Esophagus muscularis mucosa (tissue), 4 donors: Measurements from ENCODE around the gene TCF7L2. TPM values are rescaled to one million over a fixed set of nuclear protein-coding genes. Genes with fewer than 3 reads are reported as not detected.

Experiments used
- DNase-seq: peaks from one replicate; pipeline ENCODE4 v3.0.0-alpha.2; 2017; ENCODE audit errors: extremely low spot score
- H3K27ac ChIP-seq, 4 donors: fragments of 200-600 bp; sonication (generic); replicated peaks in 1 of 4; 1 replicate in 3 of 4; 2 replicates in 1 of 4; pipeline ENCODE4 v1.5.1; 2016 to 2019; ENCODE audit warnings: mild to moderate bottlenecking in 1 of 4
- H3K27me3 ChIP-seq, 4 donors: fragments of 200-600 bp; sonication (generic); one replicate each; pipeline versions ENCODE4 v1.5.1 to v1.6.0; 2016 to 2019
- H3K36me3 ChIP-seq, 4 donors: fragments of 200-600 bp; sonication (generic); one replicate each; pipeline ENCODE4 v1.5.1; 2016 to 2019
- H3K4me1 ChIP-seq, 4 donors: fragments of 200-600 bp; sonication (generic); one replicate each; pipeline ENCODE4 v1.5.1; 2016 to 2019
- H3K4me3 ChIP-seq, 4 donors: fragments of 200-600 bp; sonication (generic); 1 replicate in 2 of 4; 2 replicates in 2 of 4; pipeline ENCODE4 v1.5.1; 2016 to 2019; ENCODE audit warnings: mild to moderate bottlenecking in 4 of 4, moderate library complexity in 1 of 4
- H3K9me3 ChIP-seq, 4 donors: fragments of 200-600 bp; sonication (generic); 1 replicate in 3 of 4; 2 replicates in 1 of 4; pipeline ENCODE4 v1.5.1; 2016 to 2019
- EP300 ChIP-seq: sonication (generic); formaldehyde crosslinking; IDR thresholded peaks from one replicate; pipeline ENCODE4 v1.6.1; 2017; ENCODE audit warnings: antibody characterized with exemption
- POLR2A ChIP-seq: fragments of 450-650 bp; IDR thresholded peaks from one replicate; pipeline ENCODE4 v1.6.1; 2017; ENCODE audit warnings: antibody characterized with exemption, moderate library complexity, mild to moderate bottlenecking, low read depth
- POLR2AphosphoS5 ChIP-seq, 2 donors: sonication (generic); formaldehyde crosslinking; IDR thresholded peaks; one replicate each; pipeline ENCODE4 v1.6.1; 2017; ENCODE audit warnings: antibody characterized with exemption in 2 of 2
- WGBS: methylation state at CpG from one replicate; pipeline ENCODE4 v1.1.5; 2018; 5-methylcytosine and 5-hydroxymethylcytosine counted together
- intact Hi-C: fragments of 100-400 bp; cut with DNase I; formaldehyde crosslinking; loops from one replicate; pipeline ENCODE4 v1.15.1; 2023
- total RNA-seq, 4 donors: library from RNA; depleted of rRNA; stranded (reverse); fragments of >200 nt; gene quantifications; one replicate each; pipeline versions ENCODE4 v1.1.0 to v1.2.1, GENCODE V29; 2016
- TF ChIP-seq, protein P1 (sequence below), 3 experiments: fragments of 200-600 bp in 2 of 3; fragments of 450-650 bp in 1 of 3; sonication (generic) in 2 of 3; IDR thresholded peaks; one replicate each; pipeline ENCODE4 v1.5.1; 2017 to 2019; ENCODE audit warnings: antibody characterized with exemption in 3 of 3, mild to moderate bottlenecking in 2 of 3, moderate library complexity in 1 of 3

Gene TCF7L2
- total RNA-seq, 4 donors from 2014 or later: 7.8 to 24.1 (median 19.2) TPM

DNA sequence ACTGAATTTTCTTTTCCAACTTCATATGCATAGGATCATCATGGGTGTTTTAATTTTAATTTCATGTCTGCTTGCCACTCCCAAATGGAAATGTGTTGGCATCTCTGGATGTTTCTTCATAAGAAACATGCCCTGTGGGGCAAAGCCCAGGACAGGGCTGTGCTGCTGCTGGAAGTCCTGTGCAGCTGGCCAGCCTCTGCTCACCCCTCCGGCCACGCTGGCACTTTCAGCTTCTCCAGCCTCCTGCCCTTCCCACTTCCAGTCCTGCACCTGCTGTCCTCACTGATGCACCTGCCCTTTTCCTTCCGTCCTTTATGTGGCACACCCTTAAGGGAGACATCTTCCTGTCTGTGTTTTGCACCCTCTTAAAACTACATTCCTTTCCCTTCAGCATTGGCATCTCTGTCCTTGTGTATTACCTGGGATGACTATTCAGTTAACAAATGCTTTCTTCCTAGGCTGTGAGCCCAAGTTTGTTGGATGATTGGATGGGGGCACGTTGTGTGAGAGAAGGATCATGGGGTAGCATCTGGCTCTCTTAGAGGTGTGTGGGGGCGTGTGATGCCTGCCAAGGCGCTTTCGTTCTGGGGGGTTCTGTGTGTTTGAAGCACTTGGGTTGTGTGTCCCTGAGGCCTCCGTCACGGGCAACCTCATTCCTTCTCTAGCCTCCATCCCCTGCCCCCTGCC is 56.8 kb downstream of the TCF7L2 start:
- intact Hi-C loops: no loop called here
- no peak overlapping the region for H3K4me3 ChIP-seq
- TF ChIP-seq, protein P1, sequence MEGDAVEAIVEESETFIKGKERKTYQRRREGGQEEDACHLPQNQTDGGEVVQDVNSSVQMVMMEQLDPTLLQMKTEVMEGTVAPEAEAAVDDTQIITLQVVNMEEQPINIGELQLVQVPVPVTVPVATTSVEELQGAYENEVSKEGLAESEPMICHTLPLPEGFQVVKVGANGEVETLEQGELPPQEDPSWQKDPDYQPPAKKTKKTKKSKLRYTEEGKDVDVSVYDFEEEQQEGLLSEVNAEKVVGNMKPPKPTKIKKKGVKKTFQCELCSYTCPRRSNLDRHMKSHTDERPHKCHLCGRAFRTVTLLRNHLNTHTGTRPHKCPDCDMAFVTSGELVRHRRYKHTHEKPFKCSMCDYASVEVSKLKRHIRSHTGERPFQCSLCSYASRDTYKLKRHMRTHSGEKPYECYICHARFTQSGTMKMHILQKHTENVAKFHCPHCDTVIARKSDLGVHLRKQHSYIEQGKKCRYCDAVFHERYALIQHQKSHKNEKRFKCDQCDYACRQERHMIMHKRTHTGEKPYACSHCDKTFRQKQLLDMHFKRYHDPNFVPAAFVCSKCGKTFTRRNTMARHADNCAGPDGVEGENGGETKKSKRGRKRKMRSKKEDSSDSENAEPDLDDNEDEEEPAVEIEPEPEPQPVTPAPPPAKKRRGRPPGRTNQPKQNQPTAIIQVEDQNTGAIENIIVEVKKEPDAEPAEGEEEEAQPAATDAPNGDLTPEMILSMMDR (IDR thresholded peaks at IDR 0.05): no peak
- TF ChIP-seq POLR2A (no peak), POLR2AphosphoS5 (IDR thresholded peaks at IDR 0.05) (no peak), EP300 (no peak)
- no peaks in the 10 kb centered on the region for H3K36me3 ChIP-seq
- WGBS: 76% methylated on average over 9 of the region's 9 CpGs
- DNase-seq: no peak
- H3K9me3 ChIP-seq: no peaks in the 10 kb centered on the region
- peak overlapping the region in 1 of 4 donors; percentile 3 for H3K27ac ChIP-seq
- no peaks in the 10 kb centered on the region for H3K27me3 ChIP-seq
- H3K4me1 ChIP-seq: peaks cover 35 to 62% (median 52%) of the 10 kb centered on the region in 4 donors

DNA sequence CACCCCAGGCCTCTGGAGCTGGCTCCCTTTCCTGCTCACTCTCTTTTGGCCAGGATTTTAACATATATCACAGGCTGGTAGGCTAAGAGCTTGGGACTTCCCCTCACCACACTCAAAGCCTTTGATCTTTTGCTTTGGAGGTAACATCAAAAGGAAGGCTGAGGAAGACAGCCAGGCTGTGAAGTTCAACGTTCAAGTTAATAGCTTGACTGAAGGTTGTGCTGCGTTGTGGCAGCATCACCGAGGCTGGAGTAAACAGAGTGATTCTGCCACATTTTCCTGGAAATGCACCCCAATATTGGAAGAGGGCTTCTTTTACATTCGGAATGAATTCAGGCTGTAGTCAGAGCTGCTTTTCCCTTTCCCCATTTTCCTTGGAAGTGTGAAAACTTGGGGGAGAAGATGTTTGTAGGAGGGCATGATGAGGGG is 57.3 kb downstream of the TCF7L2 start:
- WGBS: 63% methylated on average over 4 of the region's 4 CpGs
- H3K27me3 ChIP-seq: no peaks in the 10 kb centered on the region
- H3K36me3 ChIP-seq: no peaks in the 10 kb centered on the region
- TF ChIP-seq POLR2A (no peak), EP300 (no peak), POLR2AphosphoS5 (IDR thresholded peaks at IDR 0.05) (no peak)
- TF ChIP-seq, protein P1 (IDR thresholded peaks at IDR 0.05): no peak
- H3K4me3 ChIP-seq: no peak overlapping the region
- intact Hi-C loops: no loop called here
- no peak for DNase-seq
- no peak overlapping the region for H3K27ac ChIP-seq
- H3K4me1 ChIP-seq: peaks cover 30 to 56% (median 46%) of the 10 kb centered on the region in 4 donors
- H3K9me3 ChIP-seq: no peaks in the 10 kb centered on the region

DNA sequence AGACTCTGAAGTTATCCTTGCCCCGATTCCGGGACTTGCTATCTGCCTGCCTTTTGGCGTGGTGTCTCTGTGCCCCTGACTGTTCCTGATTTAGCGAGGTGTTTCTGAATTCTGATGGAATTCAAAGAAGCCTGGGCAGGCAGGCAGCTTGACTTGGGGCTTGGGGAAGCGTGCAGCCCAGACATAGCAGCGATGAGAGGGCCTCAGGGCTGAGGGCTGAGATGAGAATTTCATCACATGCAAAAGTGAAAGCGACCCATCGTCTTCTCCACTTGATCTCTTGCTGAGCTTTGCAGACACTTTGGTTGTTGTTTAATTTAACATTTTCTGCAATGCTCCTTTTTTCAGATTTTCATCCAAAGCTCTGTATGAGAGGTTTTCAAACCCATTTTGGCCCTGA is 57.8 kb downstream of the TCF7L2 start:
- 67% methylated on average over 8 of the region's 8 CpGs for WGBS
- H3K9me3 ChIP-seq: no peaks in the 10 kb centered on the region
- H3K4me3 ChIP-seq: no peak overlapping the region
- DNase-seq: no peak
- no peak overlapping the region for H3K27ac ChIP-seq
- no peaks in the 10 kb centered on the region for H3K27me3 ChIP-seq
- H3K4me1 ChIP-seq: peaks cover 27 to 53% (median 43%) of the 10 kb centered on the region in 4 donors
- TF ChIP-seq EP300: no peak
- no peak for TF ChIP-seq POLR2AphosphoS5 (IDR thresholded peaks at IDR 0.05)
- TF ChIP-seq, protein P1 (IDR thresholded peaks at IDR 0.05): no peak
- no peak for TF ChIP-seq POLR2A
- intact Hi-C loops: no loop called here
- no peaks in the 10 kb centered on the region for H3K36me3 ChIP-seq

DNA sequence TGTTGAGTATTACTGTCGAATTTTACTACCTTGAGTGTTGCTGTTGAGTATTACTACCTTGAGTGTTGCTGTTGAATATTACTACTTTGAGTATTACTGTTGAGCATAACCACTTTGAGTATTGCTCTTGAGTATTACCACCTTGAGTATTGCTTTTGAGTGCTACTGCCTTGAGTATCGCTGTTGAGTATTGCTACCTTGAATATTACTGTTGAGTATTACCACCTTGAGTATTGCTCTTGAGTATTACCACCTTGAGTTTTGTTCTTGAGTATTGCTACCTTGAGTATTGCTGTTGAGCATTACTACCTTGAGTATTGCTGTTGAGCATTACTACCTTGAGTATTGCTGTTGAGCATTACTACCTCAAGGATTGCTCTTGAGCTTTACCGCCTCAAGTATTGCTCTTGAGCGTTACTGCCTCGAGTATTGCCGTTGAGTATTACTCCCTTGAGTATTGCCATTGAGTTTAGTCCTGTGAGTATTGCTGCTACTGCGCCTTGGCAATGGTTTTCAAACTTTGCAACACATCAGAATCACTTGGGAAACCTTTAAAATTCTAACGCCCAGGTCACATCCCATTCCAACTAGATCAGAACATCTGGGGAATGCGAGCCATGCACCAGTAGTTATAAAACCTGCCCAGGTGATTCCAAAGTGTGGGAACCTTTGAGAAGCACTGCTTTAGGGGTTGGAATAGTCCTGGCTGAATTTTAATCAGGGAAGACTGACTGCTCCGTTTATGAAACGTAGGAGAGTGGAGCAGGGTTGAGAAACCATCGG is 61.7 kb downstream of the TCF7L2 start:
- Histone ChIP-seq H3K9me3 (no peaks in the 10 kb centered on the region), H3K27ac (no peak overlapping the region), H3K36me3 (no peaks in the 10 kb centered on the region), H3K4me3 (no peak overlapping the region), H3K4me1 (peaks cover 9 to 25% (median 21%) of the 10 kb centered on the region in 4 donors), H3K27me3 (no peaks in the 10 kb centered on the region)
- no peak for TF ChIP-seq POLR2A
- no peak for TF ChIP-seq POLR2AphosphoS5 (IDR thresholded peaks at IDR 0.05)
- TF ChIP-seq EP300: no peak
- TF ChIP-seq, protein P1 (IDR thresholded peaks at IDR 0.05): no peak
- 97% methylated on average over 12 of the region's 12 CpGs for WGBS
- DNase-seq: no peak
- intact Hi-C loops: no loop called here
